Activated CD4-positive, alpha-beta T cell treated with anti-CD3 and anti-CD28 coated beads, Interleukin-2, amount 10 ng/mL, durations not matched to agents 7 days and 5 days (primary cell): ENCODE data around the gene THBS1. TPM values are rescaled to one million over a fixed set of nuclear protein-coding genes. Genes with fewer than 3 reads are reported as not detected.

Experiments used
- CTCF ChIA-PET: fragments of 350-600 bp; sonication (Branson Sonifier 250); formaldehyde crosslinking; loops from one replicate; lab custom pipeline; 2021; ENCODE audit warnings: antibody characterized with exemption; lab: Charles Lee
- POLR2A ChIA-PET: fragments of 350-600 bp; sonication (Branson Sonifier 250); formaldehyde crosslinking; loops from one replicate; lab custom pipeline; 2021; ENCODE audit warnings: antibody characterized with exemption; lab: Charles Lee
- DNase-seq: peaks from one replicate; pipeline ENCODE4 v3.0.0-alpha.2; 2020
- H3K27ac Mint-ChIP-seq: one replicate; pipeline ENCODE4 v1.8.0; 2021; ENCODE audit warnings: mild to moderate bottlenecking, moderate library complexity, mixed read lengths
- H3K27me3 Mint-ChIP-seq: one replicate; pipeline ENCODE4 v1.8.0; 2021; ENCODE audit warnings: mixed read lengths
- H3K36me3 Mint-ChIP-seq: one replicate; pipeline ENCODE4 v1.8.0; 2021; ENCODE audit warnings: low read depth, mixed read lengths
- H3K4me1 Mint-ChIP-seq: one replicate; pipeline ENCODE4 v1.8.0; 2021; ENCODE audit warnings: mixed read lengths
- H3K4me3 Mint-ChIP-seq: one replicate; pipeline ENCODE4 v1.8.0; 2021; ENCODE audit warnings: mild to moderate bottlenecking, moderate library complexity, mixed read lengths
- H3K9me3 Mint-ChIP-seq: one replicate; pipeline ENCODE4 v1.8.0; 2021; ENCODE audit warnings: mixed read lengths
- total RNA-seq, 2 experiments: library from RNA; stranded (reverse); gene quantifications; one replicate each; pipeline ENCODE4 v1.2.3, GENCODE V29; 2021

The THBS1 gene
- total RNA-seq, 2 experiments from 2014 or later: 0.40 to 1.1 TPM

- CTCF ChIA-PET: interaction anchor here (1.2 to 1.4 kb wide), 2 partner anchors 12 to 19 kb away, joined by 3 to 4 read pairs; no protein-coding TSS in a partner anchor
- peaks cover 30% of the 10 kb centered on the region for H3K27me3 Mint-ChIP-seq
- H3K4me1 Mint-ChIP-seq: peaks cover 16% of the 10 kb centered on the region
- POLR2A ChIA-PET: no interaction called here
- H3K4me3 Mint-ChIP-seq: no peak overlapping the region
- no peak overlapping the region for H3K27ac Mint-ChIP-seq
- DNase-seq: no peak
- no peaks in the 10 kb centered on the region for H3K36me3 Mint-ChIP-seq
- H3K9me3 Mint-ChIP-seq: no peaks in the 10 kb centered on the region
Measured at GRCh38 chr15:39586387-39587095, 5.7 kb downstream of the THBS1 start.

- POLR2A ChIA-PET: no interaction called here
- no peaks in the 10 kb centered on the region for H3K36me3 Mint-ChIP-seq
- no peak for DNase-seq
- no peak overlapping the region for H3K27ac Mint-ChIP-seq
- H3K9me3 Mint-ChIP-seq: no peaks in the 10 kb centered on the region
- H3K4me3 Mint-ChIP-seq: no peak overlapping the region
- peaks cover 27% of the 10 kb centered on the region for H3K27me3 Mint-ChIP-seq
- CTCF ChIA-PET: interaction anchor here (1.4 kb wide), 1 partner anchor 19 kb away, joined by 4 read pairs; no protein-coding TSS in a partner anchor
- H3K4me1 Mint-ChIP-seq: peaks cover 14% of the 10 kb centered on the region
Measured at GRCh38 chr15:39587096-39587721, 6.3 kb downstream of the THBS1 start.

GRCh38 chr15:39587731-39588530 lies 7.1 kb downstream of the THBS1 start:
- H3K4me1 Mint-ChIP-seq: peaks cover 14% of the 10 kb centered on the region
- DNase-seq: no peak
- H3K9me3 Mint-ChIP-seq: no peaks in the 10 kb centered on the region
- H3K36me3 Mint-ChIP-seq: no peaks in the 10 kb centered on the region
- H3K4me3 Mint-ChIP-seq: no peak overlapping the region
- CTCF ChIA-PET: interaction anchor here (0.7 to 1.0 kb wide), 2 partner anchors 8 to 35 kb away, joined by 3 to 4 read pairs; no protein-coding TSS in a partner anchor
- POLR2A ChIA-PET: no interaction called here
- no peak overlapping the region for H3K27ac Mint-ChIP-seq
- H3K27me3 Mint-ChIP-seq: peaks cover 31% of the 10 kb centered on the region

GRCh38 chr15:39588531-39589192 lies 7.8 kb downstream of the THBS1 start:
- H3K4me3 Mint-ChIP-seq: no peak overlapping the region
- ChIA-PET POLR2A (no interaction called here), CTCF (interaction anchor here (0.7 to 1.0 kb wide), 2 partner anchors 9 to 35 kb away, joined by 3 to 4 read pairs; no protein-coding TSS in a partner anchor)
- no peak overlapping the region for H3K27ac Mint-ChIP-seq
- H3K36me3 Mint-ChIP-seq: no peaks in the 10 kb centered on the region
- peaks cover 29% of the 10 kb centered on the region for H3K27me3 Mint-ChIP-seq
- H3K9me3 Mint-ChIP-seq: no peaks in the 10 kb centered on the region
- H3K4me1 Mint-ChIP-seq: peaks cover 12% of the 10 kb centered on the region
- DNase-seq: no peak

GRCh38 chr15:39589193-39589814 lies 8.4 kb downstream of the THBS1 start:
- ChIA-PET CTCF (interaction anchor here (0.7 to 1.0 kb wide), 2 partner anchors 9 to 34 kb away, joined by 3 to 4 read pairs; no protein-coding TSS in a partner anchor), POLR2A (no interaction called here)
- no peaks in the 10 kb centered on the region for H3K9me3 Mint-ChIP-seq
- no peak overlapping the region for H3K4me3 Mint-ChIP-seq
- DNase-seq: no peak
- no peak overlapping the region for H3K27ac Mint-ChIP-seq
- H3K4me1 Mint-ChIP-seq: peaks cover 12% of the 10 kb centered on the region
- H3K36me3 Mint-ChIP-seq: no peaks in the 10 kb centered on the region
- peaks cover 27% of the 10 kb centered on the region for H3K27me3 Mint-ChIP-seq

GRCh38 chr15:39589815-39590644 lies 9.2 kb downstream of the THBS1 start:
- H3K4me1 Mint-ChIP-seq: peaks cover 8% of the 10 kb centered on the region
- H3K27ac Mint-ChIP-seq: no peak overlapping the region
- H3K36me3 Mint-ChIP-seq: no peaks in the 10 kb centered on the region
- DNase-seq: no peak
- CTCF ChIA-PET: no interaction called here
- H3K4me3 Mint-ChIP-seq: no peak overlapping the region
- peaks cover 20% of the 10 kb centered on the region for H3K27me3 Mint-ChIP-seq
- H3K9me3 Mint-ChIP-seq: no peaks in the 10 kb centered on the region
- POLR2A ChIA-PET: no interaction called here

- Mint-ChIP-seq H3K9me3 (no peaks in the 10 kb centered on the region), H3K36me3 (no peaks in the 10 kb centered on the region), H3K4me1 (no peaks in the 10 kb centered on the region), H3K27me3 (peaks cover 17% of the 10 kb centered on the region), H3K27ac (no peak overlapping the region), H3K4me3 (no peak overlapping the region)
- ChIA-PET CTCF (interaction anchor here (0.6 to 1.2 kb wide), 5 partner anchors 8 to 672 kb away, joined by 3 to 5 read pairs (median 4); partner anchors contain the start of gene THBS1), POLR2A (no interaction called here)
- DNase-seq: no peak
Measured at GRCh38 chr15:39591141-39591895, 10.4 kb downstream of the THBS1 start.

- Mint-ChIP-seq H3K27ac (no peak overlapping the region), H3K9me3 (no peaks in the 10 kb centered on the region), H3K4me1 (no peaks in the 10 kb centered on the region), H3K36me3 (no peaks in the 10 kb centered on the region), H3K27me3 (peaks cover 17% of the 10 kb centered on the region), H3K4me3 (no peak overlapping the region)
- ChIA-PET CTCF (interaction anchor here (0.6 to 1.2 kb wide), 5 partner anchors 9 to 671 kb away, joined by 3 to 5 read pairs (median 4); partner anchors contain the start of gene THBS1), POLR2A (no interaction called here)
- DNase-seq: no peak
Measured at GRCh38 chr15:39591896-39592315, 11.0 kb downstream of the THBS1 start.

- ChIA-PET CTCF (interaction anchor here (1.1 kb wide), 1 partner anchor 9 kb away, joined by 5 read pairs; no protein-coding TSS in a partner anchor), POLR2A (no interaction called here)
- H3K27me3 Mint-ChIP-seq: peaks cover 17% of the 10 kb centered on the region
- H3K4me3 Mint-ChIP-seq: no peak overlapping the region
- H3K4me1 Mint-ChIP-seq: no peaks in the 10 kb centered on the region
- H3K36me3 Mint-ChIP-seq: no peaks in the 10 kb centered on the region
- no peak for DNase-seq
- no peak overlapping the region for H3K27ac Mint-ChIP-seq
- no peaks in the 10 kb centered on the region for H3K9me3 Mint-ChIP-seq
Measured at GRCh38 chr15:39592500-39592899, 11.6 kb downstream of the THBS1 start.

- CTCF ChIA-PET: interaction anchor here (1.0 to 1.3 kb wide), 2 partner anchors 164 to 190 kb away, joined by 3 read pairs; partner anchors contain the start of gene FSIP1
- DNase-seq: no peak
- no peak overlapping the region for H3K27ac Mint-ChIP-seq
- H3K27me3 Mint-ChIP-seq: peaks cover 20% of the 10 kb centered on the region
- H3K9me3 Mint-ChIP-seq: no peaks in the 10 kb centered on the region
- H3K4me3 Mint-ChIP-seq: no peak overlapping the region
- POLR2A ChIA-PET: no interaction called here
- H3K4me1 Mint-ChIP-seq: no peaks in the 10 kb centered on the region
- H3K36me3 Mint-ChIP-seq: no peaks in the 10 kb centered on the region
Measured at GRCh38 chr15:39593071-39593655, 12.3 kb downstream of the THBS1 start.
